ENCODE results near the gene MYF6.
"Not testable (repeated sequence)": the region's sequence is repeated elsewhere in the genome, so short reads cannot be mapped to it uniquely, and the experiment has no call there.

MYF6 gene

GRCh38 chr12:80670214-80670613 is 37.2 kb upstream of the MYF6 start:
- Histone ChIP-seq H4K20me1 (ENCODE audit: insufficient read depth, low read length) (no peaks in the 10 kb centered on the region), H3K9ac (ENCODE audit: low read depth, low read length) (no peak overlapping the region), H3K4me3 (ENCODE audit: low read depth in 1 of 2, low read length in 2 of 2) (no peak overlapping the region), H3K4me2 (ENCODE audit: insufficient read depth, low read length) (no peak overlapping the region), H3K36me3 (ENCODE audit: insufficient read depth, low read length) (no peaks in the 10 kb centered on the region), H3K9me3 (ENCODE audit: insufficient read depth, low read length, severe bottlenecking) (no peaks in the 10 kb centered on the region), H3K27me3 (ENCODE audit: insufficient read depth, low read length, poor library complexity) (no peaks in the 10 kb centered on the region), H3K4me1 (ENCODE audit: insufficient read depth, low read length) (no peaks in the 10 kb centered on the region), H3K79me2 (ENCODE audit: insufficient read depth, low read length) (no peaks in the 10 kb centered on the region), H3K27ac (ENCODE audit: low read length) (no peak overlapping the region), H2AFZ (ENCODE audit: low read depth, low read length) (no peak overlapping the region)
- ATAC-seq (ENCODE audit: insufficient read depth, low read depth) (no peak), DNase-seq (no peak)
- TF ChIP-seq CTCF (IDR thresholded peaks at IDR 0.05; ENCODE audit: borderline replicate concordance, extremely low read depth, low read length, poor library complexity, severe bottlenecking) (no peak), EZH2 (IDR thresholded peaks at IDR 0.05; ENCODE audit: borderline replicate concordance, low read depth, low read length, severe bottlenecking) (no peak)

- H3K9ac ChIP-seq (ENCODE audit: low read depth, low read length); H3K4me1 ChIP-seq (ENCODE audit: insufficient read depth, low read length); H3K9me3 ChIP-seq (ENCODE audit: insufficient read depth, low read length, severe bottlenecking); DNase-seq; H2AFZ ChIP-seq (ENCODE audit: low read depth, low read length); ATAC-seq (ENCODE audit: insufficient read depth, low read depth); H3K27ac ChIP-seq (ENCODE audit: low read length); H3K4me3 ChIP-seq (ENCODE audit: low read depth in 1 of 2, low read length in 2 of 2); H3K27me3 ChIP-seq (ENCODE audit: insufficient read depth, low read length, poor library complexity); H3K79me2 ChIP-seq (ENCODE audit: insufficient read depth, low read length); H3K4me2 ChIP-seq (ENCODE audit: insufficient read depth, low read length); H3K36me3 ChIP-seq (ENCODE audit: insufficient read depth, low read length); H4K20me1 ChIP-seq (ENCODE audit: insufficient read depth, low read length): not testable (repeated sequence)
These were observed 31.3 kb upstream of the MYF6 start for GRCh38 chr12:80676042-80676636.

- no peak overlapping the region for H3K27ac ChIP-seq (ENCODE audit: low read length)
- ATAC-seq (ENCODE audit: insufficient read depth, low read depth), result no peak
- H3K4me2 ChIP-seq (ENCODE audit: insufficient read depth, low read length), result no peak overlapping the region
- H3K4me1 ChIP-seq (ENCODE audit: insufficient read depth, low read length), result no peaks in the 10 kb centered on the region
- H2AFZ ChIP-seq (ENCODE audit: low read depth, low read length), result no peak overlapping the region
- TF ChIP-seq CTCF (IDR thresholded peaks at IDR 0.05; ENCODE audit: borderline replicate concordance, extremely low read depth, low read length, poor library complexity, severe bottlenecking) (no peak), EZH2 (IDR thresholded peaks at IDR 0.05; ENCODE audit: borderline replicate concordance, low read depth, low read length, severe bottlenecking) (no peak)
- H3K36me3 ChIP-seq (ENCODE audit: insufficient read depth, low read length), result no peaks in the 10 kb centered on the region
- H3K4me3 ChIP-seq (ENCODE audit: low read depth in 1 of 2, low read length in 2 of 2), result no peak overlapping the region
- DNase-seq, result no peak
- H3K9me3 ChIP-seq (ENCODE audit: insufficient read depth, low read length, severe bottlenecking), result no peaks in the 10 kb centered on the region
- no peaks in the 10 kb centered on the region for H3K79me2 ChIP-seq (ENCODE audit: insufficient read depth, low read length)
- no peaks in the 10 kb centered on the region for H3K27me3 ChIP-seq (ENCODE audit: insufficient read depth, low read length, poor library complexity)
- no peak overlapping the region for H3K9ac ChIP-seq (ENCODE audit: low read depth, low read length)
- no peaks in the 10 kb centered on the region for H4K20me1 ChIP-seq (ENCODE audit: insufficient read depth, low read length)
These were observed 30.6 kb upstream of the MYF6 start for GRCh38 chr12:80676856-80677255.

- no peak overlapping the region for H2AFZ ChIP-seq (ENCODE audit: low read depth, low read length)
- no peak overlapping the region for H3K27ac ChIP-seq (ENCODE audit: low read length)
- no peak overlapping the region for H3K4me2 ChIP-seq (ENCODE audit: insufficient read depth, low read length)
- no peak for ATAC-seq (ENCODE audit: insufficient read depth, low read depth)
- no peaks in the 10 kb centered on the region for H3K27me3 ChIP-seq (ENCODE audit: insufficient read depth, low read length, poor library complexity)
- H3K4me1 ChIP-seq (ENCODE audit: insufficient read depth, low read length), result no peaks in the 10 kb centered on the region
- no peaks in the 10 kb centered on the region for H4K20me1 ChIP-seq (ENCODE audit: insufficient read depth, low read length)
- no peak overlapping the region for H3K4me3 ChIP-seq (ENCODE audit: low read depth in 1 of 2, low read length in 2 of 2)
- no peak for TF ChIP-seq EZH2 (IDR thresholded peaks at IDR 0.05; ENCODE audit: borderline replicate concordance, low read depth, low read length, severe bottlenecking)
- TF ChIP-seq CTCF (IDR thresholded peaks at IDR 0.05; ENCODE audit: borderline replicate concordance, extremely low read depth, low read length, poor library complexity, severe bottlenecking), result no peak
- H3K79me2 ChIP-seq (ENCODE audit: insufficient read depth, low read length), result no peaks in the 10 kb centered on the region
- DNase-seq, result no peak
- no peaks in the 10 kb centered on the region for H3K9me3 ChIP-seq (ENCODE audit: insufficient read depth, low read length, severe bottlenecking)
- H3K36me3 ChIP-seq (ENCODE audit: insufficient read depth, low read length), result no peaks in the 10 kb centered on the region
- no peak overlapping the region for H3K9ac ChIP-seq (ENCODE audit: low read depth, low read length)
These were observed 29.4 kb upstream of the MYF6 start for GRCh38 chr12:80677994-80678393.
